ENCODE data around the gene SH2D2A.

- TF ChIP-seq, protein P1, sequence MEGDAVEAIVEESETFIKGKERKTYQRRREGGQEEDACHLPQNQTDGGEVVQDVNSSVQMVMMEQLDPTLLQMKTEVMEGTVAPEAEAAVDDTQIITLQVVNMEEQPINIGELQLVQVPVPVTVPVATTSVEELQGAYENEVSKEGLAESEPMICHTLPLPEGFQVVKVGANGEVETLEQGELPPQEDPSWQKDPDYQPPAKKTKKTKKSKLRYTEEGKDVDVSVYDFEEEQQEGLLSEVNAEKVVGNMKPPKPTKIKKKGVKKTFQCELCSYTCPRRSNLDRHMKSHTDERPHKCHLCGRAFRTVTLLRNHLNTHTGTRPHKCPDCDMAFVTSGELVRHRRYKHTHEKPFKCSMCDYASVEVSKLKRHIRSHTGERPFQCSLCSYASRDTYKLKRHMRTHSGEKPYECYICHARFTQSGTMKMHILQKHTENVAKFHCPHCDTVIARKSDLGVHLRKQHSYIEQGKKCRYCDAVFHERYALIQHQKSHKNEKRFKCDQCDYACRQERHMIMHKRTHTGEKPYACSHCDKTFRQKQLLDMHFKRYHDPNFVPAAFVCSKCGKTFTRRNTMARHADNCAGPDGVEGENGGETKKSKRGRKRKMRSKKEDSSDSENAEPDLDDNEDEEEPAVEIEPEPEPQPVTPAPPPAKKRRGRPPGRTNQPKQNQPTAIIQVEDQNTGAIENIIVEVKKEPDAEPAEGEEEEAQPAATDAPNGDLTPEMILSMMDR (conservative IDR thresholded peaks at IDR 0.05): no peak
- TF ChIP-seq ZFX (IDR thresholded peaks at IDR 0.05): no peak
These were observed 2.7 kb downstream of the SH2D2A start for GRCh38 chr1:156813750-156814570.
